ENCODE measurements around the gene USHBP1.

DNA sequence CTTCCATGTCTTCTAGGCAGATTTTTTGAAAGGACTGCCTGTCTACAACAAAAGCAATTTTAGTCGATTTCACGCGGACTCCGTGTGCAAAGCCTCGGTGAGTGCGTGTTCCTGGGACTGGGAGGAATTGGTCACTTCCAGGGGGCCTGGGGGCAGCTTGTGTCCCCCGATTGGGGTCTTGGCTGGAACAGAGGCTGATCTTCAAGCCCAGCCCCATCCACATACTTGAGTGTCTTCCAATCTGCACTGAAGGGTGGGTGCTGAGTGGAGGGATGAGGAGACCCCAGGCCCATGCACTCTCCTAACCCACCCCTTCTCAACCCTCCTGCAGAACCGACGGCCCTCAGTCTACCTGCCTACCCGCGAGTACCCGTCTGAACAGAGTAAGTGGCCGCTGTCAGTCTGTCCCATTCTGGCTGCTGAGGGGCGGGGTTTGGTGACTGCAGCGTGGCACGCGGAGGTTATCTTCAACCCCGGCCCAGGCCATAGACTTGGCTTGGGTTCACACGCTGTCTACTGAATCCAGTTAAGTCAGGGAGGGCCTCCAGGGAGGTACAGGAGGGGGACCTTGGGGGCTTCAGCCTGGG is 49.6 kb upstream of the USHBP1 start:
- no peak for TF ChIP-seq POLR2AphosphoS5 (IDR thresholded peaks at IDR 0.05; ENCODE audit: low read depth, low read length)
- TF ChIP-seq, protein P1, sequence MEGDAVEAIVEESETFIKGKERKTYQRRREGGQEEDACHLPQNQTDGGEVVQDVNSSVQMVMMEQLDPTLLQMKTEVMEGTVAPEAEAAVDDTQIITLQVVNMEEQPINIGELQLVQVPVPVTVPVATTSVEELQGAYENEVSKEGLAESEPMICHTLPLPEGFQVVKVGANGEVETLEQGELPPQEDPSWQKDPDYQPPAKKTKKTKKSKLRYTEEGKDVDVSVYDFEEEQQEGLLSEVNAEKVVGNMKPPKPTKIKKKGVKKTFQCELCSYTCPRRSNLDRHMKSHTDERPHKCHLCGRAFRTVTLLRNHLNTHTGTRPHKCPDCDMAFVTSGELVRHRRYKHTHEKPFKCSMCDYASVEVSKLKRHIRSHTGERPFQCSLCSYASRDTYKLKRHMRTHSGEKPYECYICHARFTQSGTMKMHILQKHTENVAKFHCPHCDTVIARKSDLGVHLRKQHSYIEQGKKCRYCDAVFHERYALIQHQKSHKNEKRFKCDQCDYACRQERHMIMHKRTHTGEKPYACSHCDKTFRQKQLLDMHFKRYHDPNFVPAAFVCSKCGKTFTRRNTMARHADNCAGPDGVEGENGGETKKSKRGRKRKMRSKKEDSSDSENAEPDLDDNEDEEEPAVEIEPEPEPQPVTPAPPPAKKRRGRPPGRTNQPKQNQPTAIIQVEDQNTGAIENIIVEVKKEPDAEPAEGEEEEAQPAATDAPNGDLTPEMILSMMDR (IDR thresholded peaks at IDR 0.05 in 2 of 3, conservative IDR thresholded peaks at IDR 0.05 in 1 of 3; ENCODE audit: borderline replicate concordance in 1 of 3, insufficient read depth in 1 of 3, low read depth in 2 of 3, low read length in 2 of 3), result no peak

Measured in HCT116 (cell line).